NCI-H2227 (cell line): ENCODE results near the gene SYMPK.

Source experiments
- DNase-seq: peaks from one replicate; lab custom pipeline; 2025; ENCODE audit not compliant: unreplicated experiment; lab: John Stamatoyannopoulos, UW

SYMPK gene

DNA sequence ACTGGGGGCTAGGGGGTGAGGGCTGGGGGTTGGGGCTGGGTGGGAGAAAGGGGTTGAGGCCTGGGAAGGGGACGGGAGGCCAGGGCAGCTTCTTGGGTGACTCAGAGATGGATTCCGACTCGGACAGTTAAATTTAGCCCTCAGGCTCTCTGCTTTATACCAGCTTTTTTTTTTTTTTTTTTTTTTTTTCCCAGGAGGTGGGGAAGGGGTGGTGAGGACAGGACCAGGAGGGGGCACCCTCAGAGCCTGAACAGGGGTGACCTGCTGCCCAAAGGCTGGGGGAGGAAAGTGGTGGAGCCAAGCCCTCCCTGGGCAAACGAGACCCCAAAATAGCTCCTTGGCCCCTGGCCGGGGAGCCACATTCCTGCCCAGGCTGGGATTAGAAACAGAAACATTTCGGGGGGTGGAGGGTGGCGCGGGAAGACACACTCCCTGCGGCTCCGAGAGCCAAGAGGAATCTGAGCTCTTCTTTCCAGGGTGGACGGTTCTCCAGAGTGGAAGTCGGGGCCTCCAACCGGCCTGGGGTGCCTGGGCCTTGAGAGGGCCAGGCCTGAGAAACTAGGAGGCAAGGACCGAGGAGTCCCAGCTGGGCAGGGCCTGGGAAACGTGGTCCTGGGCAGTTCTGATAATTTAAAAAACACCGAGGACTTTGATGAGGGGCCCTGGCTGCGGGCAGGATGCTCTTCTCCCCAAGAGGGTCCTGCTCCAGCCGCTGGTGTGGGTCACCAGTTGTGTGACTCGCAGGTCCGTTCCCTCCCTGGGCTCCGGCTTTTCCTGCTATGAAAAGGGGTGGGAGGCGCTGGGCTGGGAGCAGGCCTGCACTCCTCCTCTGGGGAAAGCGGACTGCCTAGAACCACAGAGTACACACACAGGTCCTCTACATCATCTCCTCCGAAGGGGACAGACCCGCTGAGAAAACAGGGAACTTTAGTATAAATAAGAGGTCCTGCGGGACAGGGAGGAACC is 79.8 kb downstream of the SYMPK start:
- no peak for DNase-seq

DNA sequence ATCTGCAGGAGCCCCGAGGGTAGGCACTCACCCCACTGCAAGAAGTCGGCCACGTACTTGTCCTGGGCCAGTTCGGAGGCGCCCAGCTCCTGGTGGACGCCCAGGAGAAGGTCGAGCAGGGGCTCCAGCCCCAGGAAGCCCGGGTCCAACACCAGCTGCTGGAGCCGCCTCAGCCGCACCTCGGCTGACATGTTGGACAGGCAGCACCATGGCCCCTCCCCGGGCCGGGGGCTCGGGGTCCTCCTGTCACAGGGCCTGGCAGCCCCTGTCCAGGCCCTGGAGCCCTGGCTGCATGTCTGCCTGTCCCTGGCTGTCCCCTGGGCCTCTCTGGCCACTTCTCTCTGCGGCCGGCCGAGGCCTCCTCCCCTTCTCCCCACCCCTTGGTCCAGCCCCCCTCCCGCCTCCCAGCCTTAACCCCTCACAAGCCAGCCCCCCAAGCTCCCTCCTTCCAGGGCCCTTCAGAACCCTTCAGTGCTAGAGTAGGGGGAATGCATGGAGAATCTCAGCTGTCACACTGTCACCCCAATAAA is 80.7 kb downstream of the SYMPK start, which contains the start of gene DMPK:
TSS of gene DMPK (minus strand) at position 329 of the 530 bp plus-strand sequence. CDS start at position 191, 138 bp downstream.
- no peak for DNase-seq

DNA sequence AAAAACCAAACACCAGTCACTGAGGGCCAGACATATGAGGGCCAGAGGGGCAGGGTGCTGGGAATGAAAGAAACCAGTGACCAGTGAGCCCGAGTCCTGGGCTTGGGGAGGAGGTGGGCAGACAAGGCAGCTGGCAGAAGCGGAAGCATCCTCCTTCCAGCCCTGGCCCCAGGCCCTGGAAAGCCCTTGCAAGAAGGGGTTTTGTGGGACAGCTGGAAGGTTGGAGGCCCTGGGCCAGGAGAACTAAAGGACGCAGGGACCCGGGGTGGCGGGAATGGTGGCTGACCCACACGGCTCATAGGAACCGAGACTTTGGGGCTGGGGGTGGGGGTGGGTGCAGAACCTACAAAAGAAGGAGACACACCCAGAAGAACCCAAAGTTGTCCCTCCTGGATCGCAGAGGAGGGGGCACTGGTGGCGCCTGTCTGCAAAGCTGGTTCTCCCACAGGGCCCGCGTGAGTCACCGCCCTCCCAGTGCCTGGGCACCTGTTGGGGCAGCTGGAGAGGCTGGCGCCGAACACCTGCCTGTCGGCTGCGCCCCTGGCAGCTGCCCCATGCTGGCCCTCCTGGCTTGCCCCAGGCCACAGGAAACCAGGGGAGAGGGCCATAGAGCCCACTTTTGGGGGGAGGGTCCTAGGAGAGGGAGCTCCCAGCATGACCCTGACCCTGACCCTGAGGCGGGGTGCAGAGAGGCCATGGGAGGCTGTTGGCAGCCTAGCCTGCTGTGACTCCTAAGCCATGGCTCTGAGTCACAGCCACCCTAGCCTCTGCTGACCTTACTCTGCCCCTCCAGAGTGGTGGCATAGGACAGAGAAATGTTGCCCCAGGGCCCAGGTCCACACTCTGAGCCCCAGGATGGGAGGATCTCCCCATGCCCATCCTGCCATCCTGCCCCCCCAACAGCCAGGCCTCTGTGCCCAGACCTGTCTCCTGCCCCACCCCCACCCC is 81.5 kb downstream of the SYMPK start:
- no peak for DNase-seq

DNA sequence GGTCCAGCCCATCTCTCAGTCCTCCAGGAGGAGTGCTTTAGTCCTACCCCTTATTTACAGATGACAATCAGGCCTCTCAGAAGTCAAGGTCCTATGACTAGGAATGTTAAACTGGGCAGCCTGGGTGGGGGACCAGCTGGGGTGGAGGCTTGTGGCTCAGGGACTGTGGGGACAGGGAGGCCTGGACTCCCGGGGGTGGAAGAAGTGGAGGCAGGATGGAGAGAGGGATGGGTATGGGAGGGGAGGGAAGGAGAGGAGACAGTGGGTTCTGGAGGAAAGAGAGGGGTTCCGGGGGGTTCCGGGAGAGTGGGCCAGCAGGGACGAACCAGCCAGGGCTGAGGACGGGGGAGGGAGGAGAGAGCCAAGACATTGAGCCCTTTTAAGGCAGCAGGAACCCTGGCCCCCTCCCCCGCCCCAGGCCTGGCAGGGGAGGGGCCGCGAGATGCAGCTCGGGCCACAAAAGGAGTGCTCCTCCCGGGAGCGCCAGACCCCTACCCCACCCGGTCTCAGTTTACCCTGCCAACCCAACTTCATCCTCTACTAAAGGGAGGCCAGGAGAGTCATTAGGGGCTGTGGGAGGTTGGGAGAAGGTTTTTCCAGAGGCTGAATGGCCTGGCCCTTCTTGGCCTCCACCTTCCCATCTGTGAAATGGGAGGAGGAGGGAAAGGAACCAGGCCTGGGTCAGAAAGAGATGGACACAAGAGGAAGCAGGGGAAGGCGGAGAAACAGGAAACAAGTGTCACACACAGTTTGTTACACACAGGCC is 82.3 kb downstream of the SYMPK start:
- no peak for DNase-seq

DNA sequence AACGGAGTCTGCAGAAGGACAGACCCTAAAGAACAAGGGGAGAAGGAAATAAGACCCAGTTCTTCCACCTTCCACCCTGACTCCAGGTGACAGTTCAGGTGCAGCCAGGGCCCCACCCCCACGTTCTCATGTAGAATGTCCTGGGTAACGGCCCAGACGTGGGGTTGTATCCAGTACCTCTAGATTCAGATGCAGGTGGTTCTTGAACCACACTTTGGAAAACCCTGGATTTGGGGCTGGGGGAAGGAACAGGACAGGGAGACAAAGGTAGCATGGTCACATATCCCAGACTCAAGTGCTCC is 82.8 kb downstream of the SYMPK start:
- DNase-seq: no peak

DNA sequence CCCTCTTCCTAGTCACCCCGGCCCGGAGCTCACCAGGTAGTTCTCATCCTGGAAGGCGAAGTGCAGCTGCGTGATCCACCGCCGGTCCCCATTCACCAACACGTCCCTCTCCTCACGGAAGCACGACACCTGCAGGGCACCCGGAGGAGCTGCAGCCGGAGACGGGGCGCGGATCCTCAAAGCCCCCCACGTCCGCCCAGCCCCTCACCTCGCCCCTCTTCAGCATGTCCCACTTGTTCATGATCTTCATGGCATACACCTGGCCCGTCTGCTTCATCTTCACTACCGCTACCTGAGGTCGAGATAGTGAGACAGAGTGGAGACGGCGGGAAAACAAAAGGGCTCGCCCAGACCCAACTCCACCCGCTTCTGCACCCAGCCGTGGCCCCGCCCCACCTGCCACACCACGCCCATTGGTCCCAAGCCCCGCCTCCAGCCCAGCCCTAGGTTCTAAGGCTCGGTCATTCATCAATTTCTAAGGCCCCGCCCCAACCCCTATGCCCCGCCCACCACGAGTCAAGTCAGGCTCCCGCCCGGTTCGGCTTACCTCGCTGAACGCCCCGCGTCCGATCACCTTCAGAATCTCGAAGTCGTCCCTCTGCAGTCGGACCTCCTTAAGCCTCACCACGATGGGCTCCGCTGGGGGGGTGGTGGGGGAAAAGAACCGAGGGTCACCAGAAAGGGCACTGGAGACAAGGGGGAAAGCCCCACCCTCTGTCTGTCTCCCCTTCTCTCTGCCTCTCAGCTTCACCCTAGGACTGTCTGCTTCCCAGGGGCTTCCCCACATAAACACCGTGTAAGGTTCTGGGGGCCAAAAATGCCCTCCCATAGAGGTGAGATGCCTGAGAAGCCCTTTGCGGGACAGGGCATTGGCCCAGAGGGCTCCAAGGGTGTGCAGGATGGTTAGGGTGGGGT is 83.5 kb downstream of the SYMPK start:
- peak; percentile 86 for DNase-seq

DNA sequence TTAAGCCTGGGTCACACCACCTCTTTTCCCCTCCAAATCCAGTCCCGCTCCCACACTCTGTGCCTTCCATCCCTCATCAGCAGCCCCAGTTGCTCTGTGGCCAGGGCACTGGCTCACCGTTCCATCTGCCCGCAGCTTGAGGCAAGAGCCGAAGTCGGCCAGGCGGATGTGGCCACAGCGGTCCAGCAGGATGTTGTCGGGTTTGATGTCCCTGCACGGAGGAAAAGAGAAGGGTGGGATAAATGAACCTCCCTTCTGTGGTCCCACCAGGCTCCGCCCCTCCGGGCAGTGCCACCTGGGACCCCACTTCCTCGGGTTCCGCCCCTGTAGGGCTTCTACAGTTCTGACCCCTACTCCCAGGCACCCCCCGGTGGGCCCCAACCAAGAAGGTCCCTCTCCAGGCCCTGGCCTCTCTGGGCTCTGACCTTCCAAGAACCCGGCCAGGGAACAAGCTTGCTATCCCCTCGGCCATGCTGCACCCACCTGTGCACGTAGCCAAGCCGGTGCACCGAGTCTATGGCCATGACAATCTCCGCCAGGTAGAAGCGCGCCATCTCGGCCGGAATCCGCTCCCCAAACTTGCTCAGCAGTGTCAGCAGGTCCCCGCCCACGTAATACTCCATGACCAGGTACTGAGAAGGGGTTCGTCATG is 84.8 kb downstream of the SYMPK start:
- DNase-seq: no peak

DNA sequence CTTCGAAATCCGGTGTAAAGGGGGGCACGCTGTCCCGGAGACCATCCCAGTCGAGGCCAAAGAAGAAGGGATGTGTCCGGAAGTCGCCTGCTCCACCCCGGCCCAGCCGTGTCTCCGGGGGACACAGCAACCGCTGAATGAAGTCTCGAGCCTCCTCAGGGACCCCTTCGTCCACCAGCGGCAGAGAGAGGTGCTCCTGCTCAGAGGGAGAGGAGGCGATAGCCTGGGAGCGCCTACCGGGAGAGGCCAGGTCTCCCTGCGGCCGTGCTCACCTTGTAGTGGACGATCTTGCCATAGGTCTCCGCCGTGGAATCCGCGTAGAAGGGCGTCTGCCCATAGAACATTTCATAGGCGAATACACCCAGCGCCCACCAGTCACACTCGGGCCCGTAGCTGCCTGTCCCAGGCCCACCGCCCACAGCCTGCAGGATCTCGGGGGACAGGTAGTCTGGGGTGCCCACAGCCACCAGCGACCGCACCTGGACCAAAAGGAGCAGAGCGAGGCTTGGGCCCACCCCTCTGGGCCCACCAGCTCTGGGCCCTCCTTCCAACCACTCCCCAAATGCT is 85.5 kb downstream of the SYMPK start:
- no peak for DNase-seq

DNA sequence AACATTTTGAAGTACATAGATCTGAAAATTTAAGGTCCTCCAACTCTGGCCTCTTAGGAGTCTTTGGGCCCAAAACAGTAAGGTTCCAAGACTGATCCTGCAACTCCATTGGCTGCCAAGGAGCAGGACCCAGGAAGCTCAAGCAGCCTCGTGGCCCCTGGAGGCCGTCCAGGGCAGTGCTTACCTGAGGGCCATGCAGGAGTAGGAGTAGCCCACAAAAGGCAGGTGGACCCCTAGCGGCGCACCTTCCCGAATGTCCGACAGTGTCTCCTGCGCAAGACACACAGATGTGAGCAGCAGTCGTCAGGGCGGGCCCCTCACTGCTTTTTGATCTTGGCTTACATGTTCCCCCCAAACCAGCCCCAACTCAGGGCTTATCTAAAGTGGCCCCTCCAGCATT is 88.2 kb downstream of the SYMPK start:
- DNase-seq: no peak

DNA sequence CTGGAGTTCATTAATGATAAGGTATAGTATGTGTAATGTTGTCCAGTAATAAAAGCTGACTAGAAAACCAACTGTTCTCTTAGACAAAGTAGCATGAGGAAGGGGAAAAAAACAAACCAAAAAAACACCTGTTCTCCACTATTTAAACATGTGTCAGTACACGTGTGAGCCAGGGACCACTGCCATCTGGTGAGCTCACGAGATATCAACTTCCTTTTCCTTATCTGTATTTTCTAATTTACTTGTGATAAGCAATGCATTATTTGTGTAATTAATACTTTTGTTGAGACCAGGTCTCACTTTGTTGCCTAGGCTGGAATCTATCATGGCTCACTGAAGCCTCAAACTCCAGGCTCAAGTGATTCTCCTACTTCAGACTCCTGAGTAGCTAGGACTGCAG is 89.6 kb downstream of the SYMPK start:
- no peak for DNase-seq

DNA sequence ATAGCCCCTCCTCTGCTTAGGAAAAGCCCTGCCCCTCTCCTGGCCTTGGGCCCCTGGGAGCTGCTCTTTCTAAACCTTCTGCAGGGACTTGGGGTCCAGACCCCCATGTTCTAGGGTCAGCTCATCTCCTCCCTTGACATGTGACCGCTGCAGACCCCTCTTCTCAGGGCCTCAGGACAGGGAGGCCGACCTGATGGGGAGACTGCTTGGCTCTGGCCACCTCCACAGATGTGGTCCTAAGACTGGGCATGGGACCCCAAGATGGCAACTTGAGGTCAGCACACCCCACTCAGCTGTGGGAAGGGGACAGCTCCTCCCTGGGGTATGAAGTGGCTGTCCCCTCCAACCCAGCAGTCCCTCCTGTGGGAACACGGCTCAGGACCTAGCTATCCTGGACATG is 90.0 kb downstream of the SYMPK start:
- no peak for DNase-seq

DNA sequence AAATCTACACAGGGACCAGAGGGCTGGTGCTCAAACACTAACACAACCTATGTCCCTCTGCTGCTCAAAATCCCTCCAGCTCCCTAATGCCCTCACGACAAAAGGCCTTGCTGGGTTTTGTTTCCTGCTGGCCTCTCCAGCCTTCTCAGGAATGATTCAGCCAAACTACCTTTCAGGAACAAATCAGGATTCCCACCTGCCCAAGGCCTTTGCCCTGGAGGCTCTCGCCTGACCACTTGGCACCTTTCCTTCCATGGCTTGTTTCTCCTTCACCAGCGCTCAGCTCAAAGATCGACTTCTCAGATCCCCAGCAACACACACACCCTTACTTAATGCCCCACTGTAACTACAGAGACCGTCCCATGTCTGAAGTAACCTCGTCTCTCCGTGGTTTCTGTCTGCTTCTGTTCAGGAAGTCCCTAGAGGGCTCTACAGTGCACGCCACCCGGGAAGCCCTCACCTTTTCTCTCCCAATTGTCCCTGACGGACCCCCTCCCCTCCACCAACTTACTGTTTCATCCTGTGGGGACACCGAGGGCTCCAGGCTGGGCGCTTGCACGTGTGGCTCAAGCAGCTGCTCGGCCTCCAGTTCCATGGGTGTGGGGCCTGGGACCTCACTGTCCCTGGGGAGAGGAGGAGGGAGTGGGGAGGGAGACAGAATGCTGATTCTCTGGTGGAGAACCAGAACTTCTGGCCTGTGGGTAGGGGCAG is 90.7 kb downstream of the SYMPK start:
- DNase-seq: no peak

DNA sequence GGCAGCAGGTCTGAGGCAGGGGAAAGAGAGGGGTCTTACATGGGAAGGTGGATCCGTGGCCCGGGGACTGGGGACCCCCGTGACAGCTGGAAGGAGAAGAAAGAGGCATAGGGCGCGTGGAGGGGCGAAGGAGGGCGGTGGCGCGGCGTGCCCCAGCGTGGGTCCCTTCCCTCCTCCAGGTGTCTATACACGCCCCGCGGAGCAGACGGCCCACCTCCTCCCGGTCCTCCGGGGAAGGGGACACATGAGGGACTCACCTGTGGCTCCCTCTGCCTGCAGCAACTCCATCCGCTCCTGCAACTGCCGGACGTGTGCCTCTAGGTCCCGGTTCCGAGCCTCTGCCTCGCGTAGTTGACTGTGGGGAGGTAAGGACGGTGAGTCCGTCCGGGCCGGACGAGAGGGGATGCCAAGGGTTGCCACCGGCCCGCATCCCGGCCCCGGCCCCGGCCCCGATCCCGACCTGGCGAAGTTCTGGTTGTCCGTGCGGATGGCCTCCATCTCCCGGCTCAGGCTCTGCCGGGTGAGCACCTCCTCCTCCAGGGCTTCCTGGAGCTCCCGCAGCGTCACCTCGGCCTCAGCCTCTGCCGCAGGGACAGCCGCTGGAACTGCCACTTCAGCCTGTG is 91.5 kb downstream of the SYMPK start:
- DNase-seq: no peak

DNA sequence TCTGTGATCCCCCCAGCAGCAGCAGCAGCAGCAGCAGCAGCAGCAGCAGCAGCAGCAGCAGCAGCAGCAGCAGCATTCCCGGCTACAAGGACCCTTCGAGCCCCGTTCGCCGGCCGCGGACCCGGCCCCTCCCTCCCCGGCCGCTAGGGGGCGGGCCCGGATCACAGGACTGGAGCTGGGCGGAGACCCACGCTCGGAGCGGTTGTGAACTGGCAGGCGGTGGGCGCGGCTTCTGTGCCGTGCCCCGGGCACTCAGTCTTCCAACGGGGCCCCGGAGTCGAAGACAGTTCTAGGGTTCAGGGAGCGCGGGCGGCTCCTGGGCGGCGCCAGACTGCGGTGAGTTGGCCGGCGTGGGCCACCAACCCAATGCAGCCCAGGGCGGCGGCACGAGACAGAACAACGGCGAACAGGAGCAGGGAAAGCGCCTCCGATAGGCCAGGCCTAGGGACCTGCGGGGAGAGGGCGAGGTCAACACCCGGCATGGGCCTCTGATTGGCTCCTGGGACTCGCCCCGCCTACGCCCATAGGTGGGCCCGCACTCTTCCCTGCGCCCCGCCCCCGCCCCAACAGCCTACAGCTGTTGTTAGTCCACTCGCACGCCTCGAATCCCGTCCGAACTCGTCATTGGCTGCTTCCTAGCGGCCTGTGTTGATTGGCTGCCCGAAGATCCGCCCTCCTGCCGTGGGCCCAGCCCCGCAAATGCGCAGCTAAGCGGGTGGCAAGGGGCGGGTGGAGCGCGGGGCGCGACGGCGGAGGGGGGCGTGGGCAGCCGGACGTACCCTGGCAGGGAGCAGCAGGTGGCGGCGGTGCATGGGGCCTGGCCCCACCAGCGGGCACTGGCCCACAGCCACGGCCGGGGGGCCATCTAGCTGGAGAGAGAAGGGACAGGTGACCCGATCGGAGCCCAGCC is 92.5 kb downstream of the SYMPK start:
- peak; percentile 94 for DNase-seq

DNA sequence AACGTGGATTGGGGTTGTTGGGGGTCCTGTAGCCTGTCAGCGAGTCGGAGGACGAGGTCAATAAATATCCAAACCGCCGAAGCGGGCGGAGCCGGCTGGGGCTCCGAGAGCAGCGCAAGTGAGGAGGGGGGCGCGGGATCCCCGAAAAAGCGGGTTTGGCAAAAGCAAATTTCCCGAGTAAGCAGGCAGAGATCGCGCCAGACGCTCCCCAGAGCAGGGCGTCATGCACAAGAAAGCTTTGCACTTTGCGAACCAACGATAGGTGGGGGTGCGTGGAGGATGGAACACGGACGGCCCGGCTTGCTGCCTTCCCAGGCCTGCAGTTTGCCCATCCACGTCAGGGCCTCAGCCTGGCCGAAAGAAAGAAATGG is 93.1 kb downstream of the SYMPK start:
- DNase-seq: peak; percentile 61

DNA sequence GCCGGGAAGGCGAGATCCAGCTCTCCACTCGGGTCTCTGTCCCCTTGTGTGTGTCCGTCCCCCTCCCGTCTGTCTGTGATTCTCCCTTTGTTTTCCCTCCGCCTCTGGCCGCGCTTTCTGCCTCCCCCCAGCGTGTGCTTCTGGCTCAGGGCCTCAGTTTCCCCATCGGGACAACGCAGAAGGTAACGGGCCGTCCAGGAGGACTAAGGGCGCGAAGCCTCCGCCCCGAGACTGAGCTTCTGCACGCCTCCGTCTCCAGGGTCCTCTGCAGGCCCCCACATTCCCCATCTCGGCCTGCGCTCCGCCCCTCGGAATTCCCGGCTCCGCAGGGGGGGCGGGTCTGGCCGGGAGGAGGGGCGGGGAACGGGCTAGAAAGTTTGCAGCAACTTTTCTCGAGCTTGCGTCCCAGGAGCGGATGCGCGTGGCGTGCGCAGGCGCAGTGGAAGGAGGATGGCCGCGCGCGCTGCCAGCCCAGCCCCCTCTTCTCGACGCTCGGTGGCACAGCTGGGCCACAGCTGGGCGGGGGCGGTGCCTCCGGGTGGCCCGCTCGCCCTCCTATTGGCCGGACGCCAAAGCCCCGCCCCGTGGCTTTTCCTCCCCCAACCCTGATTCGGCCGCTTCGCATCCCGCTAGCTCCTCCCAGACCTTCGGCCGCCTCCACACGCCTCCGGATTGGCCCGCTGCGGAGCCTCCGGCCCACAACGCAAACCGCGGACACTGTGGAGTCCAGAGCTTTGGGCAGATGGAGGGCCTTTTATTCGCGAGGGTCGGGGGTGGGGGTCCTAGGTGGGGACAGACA is 93.8 kb downstream of the SYMPK start, which contains the start of gene SIX5:
TSS of gene SIX5 (minus strand) at position 269 of the 799 bp plus-strand sequence. CDS start 408 bp downstream, outside the sequence.
- peak; percentile 96 for DNase-seq
